HCT116 (cell line): ENCODE measurements around the gene USP31. TPM values are rescaled to one million over a fixed set of nuclear protein-coding genes. Genes with fewer than 3 reads are reported as not detected.

ENCODE experiments used
- ATAC-seq: fragments of 200-7000 bp; cut with Tn5 transposase; 2 replicates; pipeline ENCODE4 v1.9.1; 2020; ENCODE audit warnings: mild to moderate bottlenecking, moderate library complexity
- BruUV-seq: library from RNA; stranded (reverse); fragments of 400-500 nt; replicated peaks from 2 replicates; lab custom pipeline; 2021; lab: Mats Ljungman, UMichigan
- CTCF ChIA-PET: fragments of 300-600 bp; sonication (Branson Sonifier 250); formaldehyde crosslinking; loops from one replicate; lab custom pipeline; 2021; ENCODE audit warnings: antibody characterized with exemption; lab: Charles Lee
- POLR2A ChIA-PET: fragments of 300-600, 350-600 bp; sonication (Branson Sonifier 250); formaldehyde crosslinking; loops from one replicate; lab custom pipeline; 2021; ENCODE audit warnings: antibody characterized with exemption; lab: Charles Lee
- RAD21 ChIA-PET, 2 experiments: fragments of 300-600 bp; sonication (Branson Sonifier 250); formaldehyde crosslinking; loops; one replicate each; lab custom pipeline; 2023; ENCODE audit warnings: low total read pairs in 2 of 2; ENCODE audit not compliant: uncharacterized antibody in 2 of 2, unreplicated experiment in 2 of 2, low non-redundant PET in 1 of 2; lab: Charles Lee
- DNase-seq: peaks from one replicate; pipeline ENCODE4 v3.0.0-alpha.2; 2010; ENCODE audit warnings: low read depth, low spot score
- H2AFZ ChIP-seq: fragments of 200-600 bp; shearing (Covaris generic), sonication (generic); 2 replicates; pipeline ENCODE4 v1.6.1; 2017; ENCODE audit warnings: low read depth, mixed run types, mixed read lengths, antibody characterized with exemption, low read length; ENCODE audit not compliant: poor library complexity, severe bottlenecking
- H3K27ac ChIP-seq: 2 replicates; pipeline ENCODE4 v1.5.1; 2012; ENCODE audit warnings: low read depth, low read length
- H3K27me3 ChIP-seq: fragments of 200-600 bp; sonication (generic); 2 replicates; pipeline ENCODE4 v1.6.1; 2016; ENCODE audit warnings: mixed run types, low read length, mixed read lengths; ENCODE audit not compliant: insufficient read depth
- H3K36me3 ChIP-seq, 2 experiments: fragments of 200-500 bp in 1 of 2; fragments of 200-600 bp in 1 of 2; sonication (Bioruptor generic) in 1 of 2; sonication (generic) in 1 of 2; 2 replicates each; pipeline versions ENCODE4 v1.5.1 to v1.6.1; 2014 to 2016; ENCODE audit warnings: low read length in 2 of 2, inconsistent platforms in 1 of 2, mixed read lengths in 1 of 2, mixed run types in 1 of 2; ENCODE audit not compliant: insufficient read depth in 2 of 2, control insufficient read depth in 1 of 2
- H3K4me1 ChIP-seq, 2 experiments: fragments of 200-600 bp in 1 of 2; sonication (generic) in 1 of 2; 2 replicates each; pipeline versions ENCODE4 v1.5.1 to v1.6.1; 2012 to 2017; ENCODE audit warnings: low read length in 2 of 2, inconsistent platforms in 1 of 2, mild to moderate bottlenecking in 1 of 2, mixed read lengths in 1 of 2, mixed run types in 1 of 2, moderate library complexity in 1 of 2; ENCODE audit not compliant: insufficient read depth in 2 of 2, control insufficient read depth in 1 of 2
- H3K4me2 ChIP-seq: fragments of 200-600 bp; sonication (generic); 2 replicates; pipeline ENCODE4 v1.6.1; 2017; ENCODE audit warnings: mixed run types, low read length, mixed read lengths
- H3K4me3 ChIP-seq, 2 experiments: fragments of 200-600 bp in 1 of 2; sonication (generic) in 1 of 2; replicated peaks in 1 of 2; 2 replicates each; pipeline ENCODE4 v1.5.1; 2011 to 2016; ENCODE audit warnings: low read length in 2 of 2, control low read depth in 1 of 2, low read depth in 1 of 2, mild to moderate bottlenecking in 1 of 2, mixed read lengths in 1 of 2, mixed run types in 1 of 2
- H3K79me2 ChIP-seq: fragments of 200-600 bp; sonication (generic); 2 replicates; pipeline ENCODE4 v1.6.1; 2017; ENCODE audit warnings: mild to moderate bottlenecking, mixed run types, low read length, moderate library complexity, mixed read lengths; ENCODE audit not compliant: insufficient read depth
- H3K9ac ChIP-seq: fragments of 200-600 bp; sonication (generic); 2 replicates; pipeline ENCODE4 v1.6.1; 2016; ENCODE audit warnings: low read length, mixed read lengths
- H3K9me2 ChIP-seq: fragments of 200-600 bp; sonication (generic), shearing (Covaris generic); 2 replicates; pipeline ENCODE4 v1.6.1; 2017; ENCODE audit warnings: mixed run types, mild to moderate bottlenecking, moderate library complexity; ENCODE audit not compliant: insufficient read depth
- H3K9me3 ChIP-seq, 2 experiments: fragments of 200-500 bp in 1 of 2; fragments of 200-600 bp in 1 of 2; sonication (Bioruptor generic) in 1 of 2; sonication (generic) in 1 of 2; 2 replicates each; pipeline ENCODE4 v1.6.1; 2014 to 2017; ENCODE audit warnings: low read length in 2 of 2, mixed read lengths in 2 of 2, inconsistent platforms in 1 of 2, low read depth in 1 of 2, mild to moderate bottlenecking in 1 of 2, mixed run types in 1 of 2, moderate library complexity in 1 of 2; ENCODE audit not compliant: control insufficient read depth in 1 of 2, insufficient read depth in 1 of 2
- H4K20me1 ChIP-seq: fragments of 200-600 bp; sonication (generic), shearing (Covaris generic); 2 replicates; pipeline ENCODE4 v1.6.1; 2017; ENCODE audit warnings: mixed run types, mild to moderate bottlenecking, moderate library complexity; ENCODE audit not compliant: insufficient read depth
- CBX3 ChIP-seq: IDR thresholded peaks from 2 replicates; pipeline ENCODE4 v1.6.1; 2012; ENCODE audit warnings: low read depth
- EZH2phosphoT487 ChIP-seq: fragments of 200-600 bp; IDR thresholded peaks from 2 replicates; pipeline ENCODE4 v1.6.1; 2018; ENCODE audit warnings: antibody characterized with exemption, borderline replicate concordance
- RAD21 ChIP-seq: IDR thresholded peaks from 2 replicates; pipeline ENCODE4 v1.6.1; 2012; ENCODE audit warnings: low read depth, mild to moderate bottlenecking
- SRF ChIP-seq: IDR thresholded peaks from 2 replicates; pipeline ENCODE4 v1.6.1; 2012; ENCODE audit warnings: low read depth
- intact Hi-C: fragments of 100-400 bp; cut with micrococcal nuclease; formaldehyde crosslinking; loops from 2 replicates; pipeline ENCODE4 v1.10.0; 2022
- total RNA-seq: library from RNA; stranded (reverse); gene quantifications from one replicate; pipeline ENCODE4 v1.2.1, GENCODE V29; 2021; ENCODE audit not compliant: unreplicated experiment
- TF ChIP-seq, protein P1 (sequence below), 3 experiments: fragments of 200-600 bp in 1 of 3; sonication (generic) in 1 of 3; IDR thresholded peaks in 2 of 3; conservative IDR thresholded peaks in 1 of 3; 2 replicates each; pipeline ENCODE4 v1.5.1; 2012 to 2017; ENCODE audit warnings: low read depth in 2 of 3, low read length in 2 of 3, antibody characterized with exemption in 1 of 3, borderline replicate concordance in 1 of 3, control low read depth in 1 of 3, mild to moderate bottlenecking in 1 of 3, mixed read lengths in 1 of 3, mixed run types in 1 of 3, moderate library complexity in 1 of 3; ENCODE audit not compliant: insufficient read depth in 1 of 3

USP31 gene
- total RNA-seq, 1 experiment from 2014 or later: 12.2 TPM

GRCh38 chr16:23155445-23156049, 6.3 kb upstream of the USP31 start:
- no peaks in the 10 kb centered on the region for H3K9me2 ChIP-seq
- no peaks in the 10 kb centered on the region for H3K79me2 ChIP-seq
- H3K4me2 ChIP-seq: peak overlapping the region; percentile 45
- RAD21 ChIA-PET: no interaction called here
- no TSS peak for BruUV-seq
- H3K36me3 ChIP-seq: no peaks in the 10 kb centered on the region
- POLR2A ChIA-PET: no interaction called here
- no peaks in the 10 kb centered on the region for H4K20me1 ChIP-seq
- peak overlapping the region; percentile 98 for H2AFZ ChIP-seq
- intact Hi-C loops: no loop called here
- H3K9ac ChIP-seq: no peak overlapping the region
- TF ChIP-seq RAD21 (peak; percentile 40; the same call in 1 of the 2 replicates), SRF (no peak), CBX3 (0 out of 2 replicates have a peak, but pooled peaks have one; percentile 24), EZH2phosphoT487 (no peak)
- TF ChIP-seq, protein P1, sequence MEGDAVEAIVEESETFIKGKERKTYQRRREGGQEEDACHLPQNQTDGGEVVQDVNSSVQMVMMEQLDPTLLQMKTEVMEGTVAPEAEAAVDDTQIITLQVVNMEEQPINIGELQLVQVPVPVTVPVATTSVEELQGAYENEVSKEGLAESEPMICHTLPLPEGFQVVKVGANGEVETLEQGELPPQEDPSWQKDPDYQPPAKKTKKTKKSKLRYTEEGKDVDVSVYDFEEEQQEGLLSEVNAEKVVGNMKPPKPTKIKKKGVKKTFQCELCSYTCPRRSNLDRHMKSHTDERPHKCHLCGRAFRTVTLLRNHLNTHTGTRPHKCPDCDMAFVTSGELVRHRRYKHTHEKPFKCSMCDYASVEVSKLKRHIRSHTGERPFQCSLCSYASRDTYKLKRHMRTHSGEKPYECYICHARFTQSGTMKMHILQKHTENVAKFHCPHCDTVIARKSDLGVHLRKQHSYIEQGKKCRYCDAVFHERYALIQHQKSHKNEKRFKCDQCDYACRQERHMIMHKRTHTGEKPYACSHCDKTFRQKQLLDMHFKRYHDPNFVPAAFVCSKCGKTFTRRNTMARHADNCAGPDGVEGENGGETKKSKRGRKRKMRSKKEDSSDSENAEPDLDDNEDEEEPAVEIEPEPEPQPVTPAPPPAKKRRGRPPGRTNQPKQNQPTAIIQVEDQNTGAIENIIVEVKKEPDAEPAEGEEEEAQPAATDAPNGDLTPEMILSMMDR (IDR thresholded peaks at IDR 0.05 in 2 of 3, conservative IDR thresholded peaks at IDR 0.05 in 1 of 3; ENCODE audit: borderline replicate concordance in 1 of 3, insufficient read depth in 1 of 3, low read depth in 2 of 3, low read length in 2 of 3): peak; percentile 25 to 65 (median 60); a peak in 4 of 6 replicates
- CTCF ChIA-PET: no interaction called here
- H3K4me3 ChIP-seq: no peak overlapping the region
- H3K9me3 ChIP-seq: no peaks in the 10 kb centered on the region
- DNase-seq: peak; percentile 21
- H3K27ac ChIP-seq: no peak overlapping the region
- peak; percentile 99 for ATAC-seq
- H3K4me1 ChIP-seq: peaks cover 0 to 5% of the 10 kb centered on the region in 2 experiments; a peak in 2 of 4 replicates
- no peaks in the 10 kb centered on the region for H3K27me3 ChIP-seq
